Measurements from ENCODE around the gene GAS1.

GAS1 gene

GRCh38 chr9:86921151-86921923, 26.0 kb downstream of the GAS1 start:
- no peak for DNase-seq

- no peak for DNase-seq
Observed at GRCh38 chr9:86918556-86918955, 28.8 kb downstream of the GAS1 start.

DNA sequence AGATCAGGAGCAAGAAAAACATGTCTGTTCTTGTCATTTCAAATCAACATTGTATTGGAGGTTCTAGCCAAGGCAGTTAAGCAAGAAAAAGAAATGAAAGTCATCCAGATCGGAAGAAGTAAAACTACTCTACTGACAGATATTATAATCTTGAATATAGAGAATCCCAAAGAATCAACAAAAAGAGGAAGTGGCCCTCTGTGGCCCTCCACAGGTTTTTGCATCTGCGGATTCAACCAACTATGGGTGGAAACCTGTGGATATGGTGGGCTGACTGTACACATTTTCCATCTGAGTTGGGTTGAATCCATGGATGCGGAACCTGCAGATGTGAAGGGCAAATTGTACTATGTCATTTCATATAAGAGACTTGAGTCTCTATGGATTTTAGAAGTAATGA, 35.1 kb downstream of the GAS1 start:
- DNase-seq: no peak

GRCh38 chr9:86909388-86909787, 37.9 kb downstream of the GAS1 start:
- no peak for DNase-seq

GRCh38 chr9:86908261-86908660, 39.0 kb downstream of the GAS1 start:
- DNase-seq: no peak

DNA sequence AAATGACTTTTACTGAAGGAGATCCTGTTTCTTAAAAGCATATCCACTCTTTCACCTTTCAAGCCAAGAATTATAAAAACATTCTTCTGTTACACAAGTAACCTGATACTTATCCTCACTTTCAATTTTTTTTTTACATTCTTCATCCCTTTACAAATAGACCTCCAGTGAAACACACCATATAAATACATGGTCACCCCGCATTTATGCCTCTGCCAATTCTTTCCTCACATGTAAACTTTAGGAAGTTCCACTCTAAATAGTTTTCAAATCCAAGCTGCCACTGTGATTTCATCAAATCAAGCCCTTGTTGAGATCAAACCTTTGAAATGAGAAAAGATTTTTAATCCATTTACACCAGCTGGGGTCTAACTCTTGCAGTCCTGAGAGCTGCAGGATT, 40.0 kb downstream of the GAS1 start:
- no peak for DNase-seq

DNA sequence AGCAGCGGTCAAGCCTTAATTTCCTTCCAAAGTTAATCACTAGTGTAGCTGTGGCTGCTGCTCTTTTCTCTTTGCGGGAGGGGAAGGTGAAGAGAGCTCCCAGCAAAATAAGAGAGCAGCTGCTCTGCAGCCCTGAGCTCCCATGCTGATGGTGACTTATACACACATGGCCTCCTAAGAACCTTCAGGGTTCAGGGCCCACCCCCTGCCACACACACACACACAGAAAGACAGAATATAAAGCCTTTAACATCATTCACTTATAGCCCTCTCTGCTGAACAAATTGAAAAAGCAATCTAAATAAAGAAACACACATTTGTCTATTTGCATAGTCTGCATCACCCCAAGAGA, 43.6 kb downstream of the GAS1 start:
- DNase-seq: no peak

GRCh38 chr9:86902991-86903733, 44.1 kb downstream of the GAS1 start:
- no peak for DNase-seq

GRCh38 chr9:86902586-86902985, 44.7 kb downstream of the GAS1 start:
- DNase-seq: no peak

DNA sequence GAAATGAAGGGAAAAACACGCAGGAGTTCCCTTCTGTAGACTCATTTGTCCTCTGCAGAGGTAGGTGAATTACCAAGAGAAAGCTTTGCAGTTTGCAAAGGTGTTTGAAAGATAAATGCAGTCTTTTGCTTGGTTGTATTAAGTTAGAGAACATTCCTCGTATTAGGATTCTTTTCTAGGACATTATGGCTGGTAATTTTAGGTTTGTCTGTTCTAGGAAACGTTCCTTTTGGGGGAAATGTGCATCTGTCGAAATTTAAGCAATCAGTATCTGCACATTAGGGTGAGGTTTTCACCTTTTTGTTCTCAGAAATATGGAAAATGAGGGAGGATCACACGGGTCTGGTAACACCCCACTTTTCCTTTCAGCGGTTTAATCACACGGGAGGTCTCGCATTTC, 45.1 kb downstream of the GAS1 start:
- DNase-seq: no peak

- no peak for DNase-seq
Observed at GRCh38 chr9:86901511-86901910, 45.8 kb downstream of the GAS1 start.

Measured in stimulated activated CD4-positive, alpha-beta T cell treated with anti-CD3 and anti-CD28 coated beads, Interleukin-15, amount 100 ng/mL, for 24 hours (primary cell).